Measurements from ENCODE around the gene BTBD2. TPM values are rescaled to one million over a fixed set of nuclear protein-coding genes. Genes with fewer than 3 reads are reported as not detected.

BTBD2 gene
- total RNA-seq, 1 experiment from 2014 or later, result 65.3 TPM

DNA sequence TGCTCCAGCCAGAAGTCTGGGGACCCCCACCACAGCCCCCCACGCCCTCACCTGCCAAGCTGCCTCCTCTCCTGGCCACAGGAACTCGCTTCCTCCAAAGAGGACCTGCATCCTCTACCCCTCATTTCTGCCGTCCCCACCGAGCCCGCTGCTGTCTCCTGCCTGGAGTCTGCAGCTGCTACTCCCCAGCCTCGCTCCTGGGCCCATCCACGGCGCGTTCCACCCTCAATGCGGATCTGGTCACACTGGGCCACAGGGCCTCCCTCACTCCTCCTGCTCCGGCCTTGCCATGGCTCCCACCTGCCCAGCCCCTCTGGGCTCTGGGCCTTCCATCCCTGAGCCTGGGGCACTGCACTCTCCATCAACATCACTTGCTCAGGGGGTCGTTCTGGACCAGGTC lies 4.3 kb downstream of the BTBD2 start:
- H3K27ac Mint-ChIP-seq (ENCODE audit: unreplicated experiment), result no peak overlapping the region
- DNase-seq, result no peak
- H3K4me1 Mint-ChIP-seq (ENCODE audit: low read depth, unreplicated experiment), result no peaks in the 10 kb centered on the region
- CTCF ChIA-PET, result no interaction called here
- no peak overlapping the region for H3K4me3 Mint-ChIP-seq (ENCODE audit: low read depth, unreplicated experiment)
- BruUV-seq (replicated peaks), result no TSS peak
- no peaks in the 10 kb centered on the region for H3K27me3 Mint-ChIP-seq (ENCODE audit: unreplicated experiment)
- H3K9me3 Mint-ChIP-seq (ENCODE audit: low read depth, unreplicated experiment), result no peaks in the 10 kb centered on the region
- intact Hi-C loops (cut with micrococcal nuclease; ENCODE audit: unreplicated experiment), result no loop called here
- peaks cover 28% of the 10 kb centered on the region for H3K36me3 Mint-ChIP-seq (ENCODE audit: insufficient read depth, unreplicated experiment)
- TF ChIP-seq, protein P1, sequence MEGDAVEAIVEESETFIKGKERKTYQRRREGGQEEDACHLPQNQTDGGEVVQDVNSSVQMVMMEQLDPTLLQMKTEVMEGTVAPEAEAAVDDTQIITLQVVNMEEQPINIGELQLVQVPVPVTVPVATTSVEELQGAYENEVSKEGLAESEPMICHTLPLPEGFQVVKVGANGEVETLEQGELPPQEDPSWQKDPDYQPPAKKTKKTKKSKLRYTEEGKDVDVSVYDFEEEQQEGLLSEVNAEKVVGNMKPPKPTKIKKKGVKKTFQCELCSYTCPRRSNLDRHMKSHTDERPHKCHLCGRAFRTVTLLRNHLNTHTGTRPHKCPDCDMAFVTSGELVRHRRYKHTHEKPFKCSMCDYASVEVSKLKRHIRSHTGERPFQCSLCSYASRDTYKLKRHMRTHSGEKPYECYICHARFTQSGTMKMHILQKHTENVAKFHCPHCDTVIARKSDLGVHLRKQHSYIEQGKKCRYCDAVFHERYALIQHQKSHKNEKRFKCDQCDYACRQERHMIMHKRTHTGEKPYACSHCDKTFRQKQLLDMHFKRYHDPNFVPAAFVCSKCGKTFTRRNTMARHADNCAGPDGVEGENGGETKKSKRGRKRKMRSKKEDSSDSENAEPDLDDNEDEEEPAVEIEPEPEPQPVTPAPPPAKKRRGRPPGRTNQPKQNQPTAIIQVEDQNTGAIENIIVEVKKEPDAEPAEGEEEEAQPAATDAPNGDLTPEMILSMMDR (IDR thresholded peaks at IDR 0.05; ENCODE audit: unreplicated experiment), result no peak

DNA sequence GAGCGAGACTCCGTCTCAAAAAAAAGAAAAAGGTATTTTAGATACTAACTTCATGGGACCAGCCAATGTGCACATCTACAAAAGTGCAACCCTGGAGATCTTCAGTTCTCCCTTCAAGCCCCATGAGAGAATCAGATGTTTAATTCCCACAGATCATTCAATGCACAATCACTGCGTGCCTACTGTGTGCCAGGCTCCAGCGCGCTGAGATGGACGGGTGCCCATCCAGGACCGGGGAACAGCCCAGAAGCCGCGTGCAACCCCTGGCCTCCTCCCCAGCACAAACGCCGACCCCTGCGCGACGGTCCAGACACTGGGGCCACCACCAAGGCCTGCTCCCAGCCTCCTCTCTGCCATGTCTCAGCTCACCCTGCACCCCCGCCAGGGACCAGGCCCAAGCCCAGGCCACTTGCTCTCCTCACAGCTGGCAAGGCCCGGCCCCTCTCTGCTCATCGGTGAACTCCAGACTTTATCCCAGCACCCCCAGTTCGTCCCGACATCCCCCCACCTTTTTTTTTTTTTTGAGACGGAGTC lies 5.3 kb downstream of the BTBD2 start:
- CTCF ChIA-PET, result no interaction called here
- TF ChIP-seq, protein P1 (IDR thresholded peaks at IDR 0.05; ENCODE audit: unreplicated experiment), result no peak
- Mint-ChIP-seq H3K4me3 (ENCODE audit: low read depth, unreplicated experiment) (no peak overlapping the region), H3K4me1 (ENCODE audit: low read depth, unreplicated experiment) (no peaks in the 10 kb centered on the region), H3K27me3 (ENCODE audit: unreplicated experiment) (no peaks in the 10 kb centered on the region), H3K36me3 (ENCODE audit: insufficient read depth, unreplicated experiment) (peaks cover 25% of the 10 kb centered on the region), H3K9me3 (ENCODE audit: low read depth, unreplicated experiment) (no peaks in the 10 kb centered on the region), H3K27ac (ENCODE audit: unreplicated experiment) (no peak overlapping the region)
- no TSS peak for BruUV-seq (replicated peaks)
- no peak for DNase-seq
- intact Hi-C loops (cut with micrococcal nuclease; ENCODE audit: unreplicated experiment), result no loop called here

DNA sequence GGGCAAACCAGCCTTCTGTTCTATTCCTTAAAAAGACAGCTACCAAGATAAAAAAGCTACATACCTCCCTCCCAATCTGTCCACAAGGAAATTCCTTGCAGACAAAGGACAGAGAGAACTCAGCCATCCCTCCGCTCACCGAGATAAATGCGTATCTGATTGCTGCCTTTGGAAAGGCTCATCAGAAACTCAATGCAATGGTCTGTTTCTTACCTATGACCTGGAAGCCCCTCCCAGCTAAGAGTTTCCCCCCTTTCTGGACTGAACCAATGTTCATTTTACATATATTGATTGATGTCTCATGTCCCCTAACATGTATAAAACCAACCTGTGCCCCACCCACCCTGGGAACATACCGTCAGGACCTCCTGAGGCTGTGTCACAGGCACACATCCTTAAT lies 11.6 kb downstream of the BTBD2 start:
- Mint-ChIP-seq H3K27me3 (ENCODE audit: unreplicated experiment) (no peaks in the 10 kb centered on the region), H3K9me3 (ENCODE audit: low read depth, unreplicated experiment) (no peaks in the 10 kb centered on the region), H3K4me1 (ENCODE audit: low read depth, unreplicated experiment) (no peaks in the 10 kb centered on the region), H3K4me3 (ENCODE audit: low read depth, unreplicated experiment) (no peak overlapping the region), H3K27ac (ENCODE audit: unreplicated experiment) (no peak overlapping the region), H3K36me3 (ENCODE audit: insufficient read depth, unreplicated experiment) (peaks cover 16% of the 10 kb centered on the region)
- TF ChIP-seq, protein P1 (IDR thresholded peaks at IDR 0.05; ENCODE audit: unreplicated experiment), result no peak
- DNase-seq, result no peak
- no TSS peak for BruUV-seq (replicated peaks)
- intact Hi-C loops (cut with micrococcal nuclease; ENCODE audit: unreplicated experiment), result no loop called here
- CTCF ChIA-PET, result interaction anchor here (0.7 kb wide), 1 partner anchor 178 kb away, joined by 3 read pairs; no protein-coding TSS in a partner anchor

DNA sequence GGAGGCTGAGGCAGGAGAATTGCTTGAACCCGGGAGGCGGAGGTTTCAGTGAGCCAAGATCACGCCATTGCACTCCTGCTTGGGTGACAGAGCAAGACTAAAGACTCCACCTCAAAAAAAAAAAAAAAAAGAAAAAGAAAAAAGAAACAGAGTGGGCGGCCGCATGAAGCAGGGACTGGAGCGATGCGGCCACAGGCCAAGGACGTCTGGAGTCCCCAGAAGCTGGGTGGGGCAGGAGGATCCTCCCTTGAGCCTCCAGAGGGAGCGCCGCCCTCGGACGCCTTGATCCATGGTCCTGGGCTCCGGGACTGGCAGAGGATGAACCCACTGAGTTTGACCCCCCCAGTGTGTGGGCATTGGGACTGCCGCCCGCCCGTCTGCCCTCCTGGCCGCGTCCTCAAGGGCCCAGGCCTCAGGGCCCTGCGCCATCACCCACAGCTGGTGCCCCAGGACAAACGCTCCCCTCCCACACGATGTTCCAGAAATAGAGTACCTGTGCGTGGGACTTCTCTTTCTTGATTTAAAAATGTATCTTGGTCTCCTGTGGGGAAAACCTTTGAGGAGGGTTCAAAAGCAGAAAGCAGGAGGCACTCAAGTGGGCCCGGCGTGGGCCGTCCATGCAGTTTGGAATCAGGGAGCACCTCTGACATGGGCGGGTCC lies 15.5 kb downstream of the BTBD2 start:
- CTCF ChIA-PET, result no interaction called here
- Mint-ChIP-seq H3K4me3 (ENCODE audit: low read depth, unreplicated experiment) (no peak overlapping the region), H3K4me1 (ENCODE audit: low read depth, unreplicated experiment) (no peaks in the 10 kb centered on the region), H3K27ac (ENCODE audit: unreplicated experiment) (no peak overlapping the region), H3K36me3 (ENCODE audit: insufficient read depth, unreplicated experiment) (peaks cover 34% of the 10 kb centered on the region), H3K27me3 (ENCODE audit: unreplicated experiment) (no peaks in the 10 kb centered on the region), H3K9me3 (ENCODE audit: low read depth, unreplicated experiment) (no peaks in the 10 kb centered on the region)
- BruUV-seq (replicated peaks), result no TSS peak
- intact Hi-C loops (cut with micrococcal nuclease; ENCODE audit: unreplicated experiment), result no loop called here
- TF ChIP-seq, protein P1 (IDR thresholded peaks at IDR 0.05; ENCODE audit: unreplicated experiment), result no peak
- DNase-seq, result no peak
